Right lung (tissue), 5 donors: ENCODE results near the gene DSCAM. TPM values are rescaled to one million over a fixed set of nuclear protein-coding genes. Genes with fewer than 3 reads are reported as not detected.

ENCODE experiments used
- DNase-seq, 2 donors: peaks; one replicate each; pipeline ENCODE4 v3.0.0-alpha.2; 2013
- polyA plus RNA-seq, 5 donors: library from polyadenylated mRNA; unstranded; fragments of 120-200 nt; gene quantifications; one replicate each; pipeline versions ENCODE4 v1.2.1 to v1.2.3, GENCODE V29; 2013; ENCODE audit warnings: inconsistent platforms in 1 of 5, low replicate concordance in 1 of 5; ENCODE audit not compliant: insufficient read length in 5 of 5, insufficient read depth in 1 of 5

Gene DSCAM
- polyA plus RNA-seq, 5 donors, result 0.03 to 0.23 (median 0.10) TPM

DNA sequence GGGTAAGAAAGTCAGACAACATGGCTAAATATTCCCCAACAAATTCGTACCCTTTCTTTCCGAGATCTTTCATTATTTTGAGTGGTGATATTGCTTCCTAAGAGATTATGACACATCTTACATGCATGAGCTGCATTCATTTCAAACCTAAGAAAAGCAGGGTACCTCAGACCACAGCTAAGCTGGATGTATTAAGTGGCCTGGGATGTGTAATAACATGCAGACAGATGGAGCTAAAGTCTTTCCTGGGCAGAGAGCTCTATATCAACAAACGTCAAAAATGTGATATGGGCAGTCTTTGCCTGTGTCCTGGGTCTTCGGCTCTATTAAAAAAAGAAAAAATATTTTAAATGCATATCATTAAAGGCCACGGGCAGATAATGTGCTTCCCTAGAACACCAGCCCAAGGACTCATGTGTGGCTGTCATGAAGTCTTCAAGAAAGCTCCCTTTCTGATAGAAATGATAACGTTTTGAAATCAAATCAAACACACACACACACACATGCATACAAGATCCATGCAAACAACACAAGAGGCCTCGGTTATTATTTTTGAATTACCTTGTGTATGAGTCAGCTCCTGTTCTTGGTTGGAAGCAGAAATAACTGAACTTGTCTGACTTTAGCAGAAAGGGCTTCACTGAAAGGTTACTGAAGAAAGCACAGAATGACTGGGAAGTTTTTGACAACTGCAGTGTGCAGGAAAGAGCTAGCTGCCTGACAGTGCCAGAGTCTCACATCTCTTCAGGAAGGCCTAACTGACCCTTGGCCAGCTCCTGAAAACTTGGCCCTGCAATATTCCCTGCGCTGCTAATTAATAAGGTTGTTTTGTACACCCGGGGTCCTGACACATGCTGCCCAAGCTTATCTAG, 231.2 kb downstream of the DSCAM start:
- no peak for DNase-seq

DNA sequence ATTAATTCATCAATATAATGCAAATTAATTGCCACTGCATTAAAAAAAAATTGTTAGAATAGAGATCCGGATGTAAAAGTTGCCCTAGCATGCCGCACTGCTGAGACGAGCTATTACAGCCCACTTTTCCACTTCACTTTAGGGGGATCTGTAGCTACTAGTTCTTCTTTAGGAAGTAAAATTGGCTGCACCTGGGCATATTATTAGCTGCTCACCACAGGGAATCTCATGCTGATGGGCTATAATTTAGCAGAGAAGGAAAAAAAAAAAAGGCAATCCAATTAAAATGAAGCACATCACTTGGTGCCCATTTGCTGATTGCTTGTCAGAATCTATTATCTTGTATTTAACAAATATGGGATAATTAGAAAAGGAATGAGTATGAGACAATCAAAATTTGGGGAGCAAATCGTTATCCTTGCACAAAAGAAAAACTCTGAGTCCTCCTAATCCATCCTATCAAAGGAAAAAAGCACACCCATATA, 233.4 kb downstream of the DSCAM start:
- no peak for DNase-seq

DNA sequence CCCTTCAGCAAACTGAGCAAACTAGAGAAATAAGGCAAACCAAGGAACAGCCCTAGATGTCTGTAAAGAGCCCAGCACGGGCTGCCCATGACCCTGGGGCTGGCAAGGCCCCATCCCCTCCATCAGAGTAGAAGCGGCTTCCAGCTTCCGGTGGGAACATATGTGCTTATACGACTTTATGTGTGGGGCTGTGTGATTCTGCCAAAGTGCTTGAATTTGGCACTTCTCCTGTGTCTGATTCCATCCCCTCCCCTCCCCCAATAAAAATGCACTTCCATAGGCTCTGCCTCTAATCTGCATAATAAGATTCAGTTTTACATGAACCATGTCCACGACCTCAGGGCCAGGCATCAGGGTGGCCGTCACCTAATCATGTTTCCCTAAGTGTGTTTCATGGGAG, 236.6 kb downstream of the DSCAM start:
- DNase-seq, result peak in 1 of 2 donors; percentile 9

DNA sequence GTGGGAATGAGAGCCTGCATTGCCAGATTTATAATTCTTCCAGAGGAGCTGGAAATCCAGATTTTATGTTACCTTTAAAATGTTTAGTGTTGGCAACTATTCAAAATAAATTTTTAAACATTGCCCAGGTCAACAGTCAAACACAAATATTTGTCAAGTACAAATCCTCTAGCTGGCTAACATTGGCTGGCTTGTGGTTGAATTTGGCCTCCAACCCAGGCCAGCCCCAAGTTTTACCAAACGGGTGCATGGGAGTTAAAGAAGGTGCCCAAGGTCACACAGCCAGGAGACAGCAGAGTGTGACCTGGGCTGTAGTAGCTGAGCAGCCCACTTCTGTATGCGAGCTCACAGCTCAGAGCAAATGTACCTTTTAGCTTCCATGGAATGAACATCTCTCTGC, 240.6 kb downstream of the DSCAM start:
- DNase-seq, result no peak

DNA sequence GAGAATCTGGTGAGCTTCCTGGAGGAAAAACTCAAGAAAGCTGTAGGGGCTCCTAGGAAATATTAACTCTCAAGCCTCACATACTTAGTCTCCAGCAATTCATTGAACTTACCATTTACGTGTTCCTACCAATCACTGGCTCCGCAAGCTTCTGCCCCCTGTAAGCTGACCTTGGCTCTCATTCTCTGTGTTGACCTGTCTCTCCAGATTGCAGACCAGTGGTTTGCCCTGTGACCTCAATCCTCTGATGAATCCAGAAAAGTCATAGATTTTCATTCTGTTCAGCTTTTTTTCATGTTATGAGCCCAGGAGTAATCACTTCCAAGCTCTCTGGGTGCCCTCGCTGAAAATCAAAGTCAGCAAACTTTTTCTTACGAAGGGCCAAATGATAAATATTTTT, 241.9 kb downstream of the DSCAM start:
- DNase-seq, result no peak

DNA sequence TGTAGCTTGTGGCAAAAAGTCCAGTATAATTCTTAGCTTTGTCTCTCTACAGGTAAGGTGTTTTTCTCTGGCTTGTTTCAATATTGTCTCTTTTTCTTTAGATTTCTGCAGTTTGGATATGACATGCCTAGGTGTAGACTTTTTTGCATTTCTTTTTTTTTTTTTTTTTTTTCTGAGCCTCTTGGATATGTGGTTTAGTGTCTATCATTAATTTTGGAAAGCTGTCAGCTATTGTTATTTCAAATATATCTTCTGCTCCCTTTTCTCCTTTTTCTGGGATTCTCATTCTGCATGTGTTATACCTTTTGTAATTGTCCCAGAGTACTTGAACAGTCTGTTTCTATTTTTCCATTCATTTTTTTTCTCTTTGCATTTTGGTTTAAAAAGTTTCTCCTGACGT, 243.2 kb downstream of the DSCAM start:
- DNase-seq, result no peak

DNA sequence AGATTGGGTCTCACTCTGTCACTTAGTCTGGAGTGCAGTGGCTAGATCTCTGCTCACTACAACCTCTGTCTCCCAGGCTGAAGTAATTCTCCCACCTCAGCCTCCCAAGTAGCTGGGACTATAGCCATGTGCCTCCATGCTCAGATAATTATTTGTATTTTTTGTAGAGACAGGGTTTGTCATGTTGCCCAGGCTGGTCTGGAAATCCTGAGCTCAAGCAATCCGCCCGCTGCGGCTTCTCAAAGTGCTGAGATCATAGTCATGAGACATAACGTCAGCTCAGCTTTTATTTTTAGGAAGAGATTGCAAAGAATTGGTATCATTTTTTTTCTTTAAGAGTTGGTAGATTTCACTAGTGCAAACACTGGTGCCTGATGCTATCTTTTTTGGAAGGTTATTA, 244.9 kb downstream of the DSCAM start:
- no peak for DNase-seq

DNA sequence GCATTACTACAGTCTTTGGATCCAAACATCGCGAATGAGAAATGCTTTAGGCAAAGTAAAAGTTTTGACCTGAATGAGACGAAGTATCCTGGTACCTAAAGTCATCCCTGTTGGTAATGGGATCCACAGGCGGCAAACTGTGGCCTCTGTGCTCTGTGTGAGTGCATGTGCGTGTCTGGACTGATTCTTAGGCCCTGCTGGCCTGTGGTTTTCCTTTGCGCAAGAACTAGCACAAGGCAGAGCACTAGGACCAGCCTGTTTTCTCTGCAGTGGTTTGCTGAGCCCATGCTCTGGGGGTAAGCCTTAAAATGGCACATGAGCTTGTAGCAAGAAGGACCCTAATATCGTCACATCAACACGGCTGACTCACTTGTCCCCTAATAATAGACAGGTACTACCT, 251.2 kb downstream of the DSCAM start:
- DNase-seq, result no peak

DNA sequence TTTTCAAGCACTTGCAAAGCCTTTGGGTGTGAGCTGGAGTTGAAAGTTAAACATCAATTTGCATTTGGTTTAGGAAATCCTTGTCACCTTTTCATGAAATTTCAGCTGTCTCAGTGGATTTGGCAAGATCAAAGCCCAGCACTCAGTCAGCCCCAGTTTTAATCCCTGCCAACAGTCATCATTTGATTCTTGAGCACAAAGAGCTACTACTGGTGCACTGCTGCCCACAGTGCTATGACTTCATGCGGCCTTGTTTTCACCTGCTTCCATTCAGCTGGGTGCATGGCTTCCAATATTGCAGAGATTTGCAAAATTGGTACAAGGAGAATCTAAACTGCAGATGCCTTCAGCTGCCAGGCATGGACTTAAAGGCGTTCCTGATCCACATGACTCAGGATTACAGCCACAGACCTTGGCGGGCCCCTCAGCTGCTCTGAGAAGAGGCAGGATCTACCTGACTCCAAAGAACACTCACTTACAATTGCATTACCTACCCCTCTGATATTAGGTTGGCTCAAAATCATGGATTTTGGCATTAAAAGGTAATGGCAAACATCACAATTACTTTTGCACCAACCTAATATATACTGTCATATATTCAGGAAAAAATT, 259.1 kb downstream of the DSCAM start:
- no peak for DNase-seq

DNA sequence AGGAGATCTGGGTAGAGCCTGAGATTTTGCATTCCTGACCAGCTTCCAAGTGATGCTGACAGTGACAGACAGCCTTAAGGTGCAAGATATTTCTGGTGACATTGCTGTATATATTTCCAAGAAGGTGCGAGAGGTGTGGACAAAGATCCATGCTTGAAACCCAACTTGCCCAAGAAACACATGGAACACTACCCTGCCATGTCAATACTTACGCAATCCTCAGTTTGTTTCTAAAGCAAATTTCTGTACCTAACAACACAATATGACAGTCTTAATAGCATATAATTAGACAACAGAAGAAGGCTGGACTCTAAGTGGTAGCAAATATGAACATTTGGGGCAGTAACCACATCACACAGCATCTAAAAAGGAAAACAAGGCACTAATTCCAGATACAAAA, 260.4 kb downstream of the DSCAM start:
- DNase-seq, result no peak

DNA sequence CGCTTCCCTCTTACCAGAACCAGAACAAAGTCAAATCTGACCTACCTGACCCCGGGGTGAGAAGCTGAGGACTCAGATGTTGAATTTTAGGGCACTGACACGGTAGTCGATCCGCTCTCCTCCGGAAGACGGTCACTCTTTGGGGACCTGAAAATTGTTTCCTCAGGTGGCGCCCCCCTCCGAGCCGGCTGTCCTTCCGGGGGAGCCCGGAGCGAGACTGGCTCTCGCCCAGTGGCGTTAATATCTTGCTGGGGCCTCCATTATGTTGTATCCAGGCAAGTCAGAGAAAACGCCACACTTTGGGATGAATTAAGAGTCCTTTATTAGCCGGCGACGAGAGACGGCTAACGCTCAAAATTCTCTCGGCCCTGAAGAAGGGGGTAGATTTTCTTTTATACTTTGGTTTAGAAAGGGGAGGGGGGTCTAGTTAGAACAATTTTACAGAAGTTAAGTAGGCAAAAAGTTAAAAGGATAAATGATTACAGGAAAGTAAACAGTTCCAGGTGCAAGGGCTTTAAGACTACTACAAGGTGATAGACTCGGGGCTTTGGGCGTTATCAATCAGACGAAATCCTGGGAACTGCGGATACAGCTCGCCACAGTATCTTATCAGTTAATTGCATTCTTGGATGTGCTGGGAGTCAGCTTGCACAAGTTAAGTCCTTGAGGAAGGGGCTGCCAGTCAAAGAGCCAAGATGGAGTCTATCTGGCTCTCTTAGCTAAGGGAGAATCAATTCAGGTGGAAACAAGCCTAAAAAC, 269.5 kb downstream of the DSCAM start:
- DNase-seq, result no peak

DNA sequence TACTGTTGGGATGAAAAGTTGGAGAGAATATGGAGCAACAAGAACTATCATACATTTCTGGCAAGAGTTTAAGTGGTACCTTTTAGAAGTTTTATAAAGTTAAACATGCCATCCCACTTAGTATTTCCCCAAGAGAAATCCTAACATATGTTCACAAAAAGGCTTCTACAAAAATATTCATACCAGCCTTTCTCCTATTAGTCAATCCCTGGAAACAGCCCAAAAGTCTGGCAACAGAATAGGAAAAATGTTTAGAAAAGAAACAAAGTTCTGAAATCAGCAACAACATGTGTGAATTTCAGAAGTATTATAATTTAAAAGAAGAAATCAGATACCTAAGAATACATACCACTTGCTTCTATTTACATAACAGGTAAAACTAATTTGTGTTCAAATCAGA, 271.0 kb downstream of the DSCAM start:
- no peak for DNase-seq

DNA sequence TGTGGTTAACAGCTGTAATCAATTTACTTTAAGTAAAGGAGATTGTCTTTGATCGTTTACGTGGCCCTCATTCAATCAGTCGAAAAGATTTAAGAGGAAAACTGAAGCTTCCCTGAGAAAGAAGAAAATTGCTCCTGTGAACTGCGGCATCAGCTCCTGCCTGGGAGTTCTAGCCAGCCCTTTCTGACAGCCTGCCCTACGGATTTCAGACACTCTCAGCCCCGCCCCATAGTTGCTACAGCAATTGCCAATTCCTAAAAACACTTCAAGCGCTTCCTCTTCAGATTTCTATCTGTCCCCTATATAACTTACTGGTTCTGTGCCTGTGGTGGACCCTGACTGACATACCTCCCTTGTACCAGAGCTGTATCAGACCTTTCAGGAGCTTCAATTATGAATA, 277.6 kb downstream of the DSCAM start:
- no peak for DNase-seq

DNA sequence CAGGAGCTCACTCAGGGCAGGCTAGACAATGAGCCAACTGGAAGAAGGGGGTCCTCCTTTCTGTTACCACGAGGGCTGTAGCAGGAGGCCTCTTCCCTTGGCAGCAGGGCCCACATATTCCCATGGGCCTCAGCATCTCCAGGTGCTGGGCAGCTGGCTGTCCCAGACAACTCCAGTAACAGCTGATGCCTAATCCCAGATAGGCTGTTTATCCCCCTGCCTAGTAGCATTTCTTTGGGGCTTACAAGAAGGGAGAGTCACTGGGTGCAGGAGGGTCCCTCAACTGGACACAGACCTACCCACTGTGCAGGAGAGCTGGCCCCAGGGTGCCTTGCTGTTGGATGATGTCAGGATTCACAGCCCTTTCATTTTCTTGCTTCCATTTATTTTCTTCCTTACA, 278.2 kb downstream of the DSCAM start:
- DNase-seq, result no peak

DNA sequence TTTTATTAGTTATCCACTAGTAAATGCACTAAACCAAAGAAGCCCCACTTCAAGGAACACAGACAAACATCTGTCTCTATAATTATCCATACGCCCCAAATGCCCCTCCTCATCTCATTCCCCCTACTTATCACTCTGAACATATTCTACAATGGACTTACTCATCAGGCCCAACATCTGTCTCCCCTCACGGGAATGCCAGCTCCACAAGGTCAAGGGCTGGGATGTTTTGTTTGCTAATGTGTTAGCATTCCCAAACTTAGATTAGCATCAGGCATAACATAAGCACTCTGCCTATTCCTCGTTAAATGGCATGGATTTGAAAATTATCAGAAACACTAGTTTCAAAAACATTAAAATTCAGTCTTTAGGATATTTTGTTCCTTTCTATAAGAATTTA, 279.5 kb downstream of the DSCAM start:
- DNase-seq, result no peak

DNA sequence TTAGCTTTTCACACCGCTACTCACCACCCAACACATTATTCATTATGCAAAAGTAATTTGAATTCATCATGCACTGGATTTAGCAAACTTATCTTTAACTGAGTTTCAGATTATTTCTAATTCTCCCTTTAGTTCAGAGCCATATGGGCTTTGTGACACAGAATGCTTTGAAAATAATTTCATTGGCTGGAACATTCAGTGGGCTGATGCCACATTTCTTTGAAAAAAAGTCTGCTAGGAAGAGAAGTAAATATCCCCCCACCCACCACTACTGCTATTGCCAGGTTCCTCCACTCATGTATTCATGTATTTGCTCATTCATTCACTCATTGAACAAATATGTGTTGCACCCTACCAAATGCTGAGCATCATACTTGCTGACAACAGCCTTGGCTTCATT, 280.5 kb downstream of the DSCAM start:
- no peak for DNase-seq

DNA sequence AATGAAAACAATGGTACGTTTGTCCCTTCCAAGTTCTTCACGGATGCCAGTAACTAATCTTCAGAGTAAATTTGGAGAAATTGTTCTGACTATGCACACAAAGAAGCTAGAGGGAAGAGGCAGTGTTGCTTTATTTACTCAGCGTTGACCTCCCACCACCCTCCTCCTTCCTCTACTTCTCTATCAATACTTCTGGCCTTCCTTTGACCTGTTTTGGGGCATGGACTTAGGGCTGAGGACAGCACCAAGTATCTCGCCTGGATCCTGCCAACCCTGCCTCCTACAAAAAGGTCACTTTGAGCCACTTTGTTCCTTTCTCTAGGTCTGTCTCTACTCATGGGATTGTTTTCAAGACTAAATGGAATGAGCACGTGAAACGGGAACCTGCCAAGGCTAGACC, 282.6 kb downstream of the DSCAM start:
- no peak for DNase-seq

DNA sequence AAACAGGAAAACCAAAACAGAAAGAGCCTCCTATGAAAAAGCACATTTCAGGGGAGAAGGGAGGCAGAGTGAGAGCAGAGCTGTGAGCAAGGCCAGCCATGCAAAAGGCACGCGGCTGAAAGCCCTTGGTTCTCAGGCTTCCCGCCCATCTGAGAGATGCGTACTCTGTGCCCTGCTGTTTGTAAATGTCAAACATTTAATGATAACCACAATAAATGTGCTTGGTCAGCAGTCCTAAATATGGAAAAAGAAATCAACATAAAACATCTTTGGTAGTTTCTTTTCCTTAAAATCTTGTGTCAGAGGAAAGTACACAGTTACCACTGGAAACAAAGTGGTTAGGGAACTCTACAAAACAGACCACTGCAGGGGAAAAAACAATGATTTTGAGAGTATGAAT, 283.1 kb downstream of the DSCAM start:
- no peak for DNase-seq

DNA sequence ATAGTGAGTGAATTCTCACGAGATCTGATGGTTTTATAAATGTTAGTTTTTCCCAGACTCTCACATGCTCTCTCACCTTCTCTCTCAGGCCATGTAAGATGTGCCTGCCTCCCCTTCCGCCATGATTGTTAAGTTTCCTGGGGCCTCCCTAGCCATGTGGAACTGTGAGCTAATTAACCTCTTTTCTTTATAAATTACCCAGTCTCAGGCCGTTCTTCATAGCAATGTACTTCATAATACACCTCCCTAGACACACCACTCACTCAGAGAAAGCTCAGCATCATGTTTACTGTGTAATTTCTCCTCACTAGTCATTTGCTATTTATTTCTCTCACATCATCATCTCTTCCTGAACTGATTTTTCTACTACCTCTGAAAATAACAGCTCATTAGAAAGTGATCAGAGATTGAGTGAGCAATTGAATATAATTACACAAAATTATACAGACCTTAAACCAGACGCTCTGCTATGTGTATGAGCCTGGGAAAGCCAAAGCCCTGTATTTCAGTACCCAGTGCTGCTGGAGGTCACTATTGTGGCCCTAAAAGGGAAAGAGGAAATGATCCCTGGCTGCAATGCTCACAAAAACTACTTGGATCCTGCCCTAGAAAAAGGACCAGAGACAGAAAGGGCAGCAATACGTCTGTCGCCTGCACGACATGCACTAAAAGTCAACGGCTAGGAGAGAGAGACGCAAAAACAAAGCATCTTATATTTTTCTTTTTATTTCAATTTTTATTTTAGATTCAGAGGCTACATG, 284.5 kb downstream of the DSCAM start:
- DNase-seq, result no peak

DNA sequence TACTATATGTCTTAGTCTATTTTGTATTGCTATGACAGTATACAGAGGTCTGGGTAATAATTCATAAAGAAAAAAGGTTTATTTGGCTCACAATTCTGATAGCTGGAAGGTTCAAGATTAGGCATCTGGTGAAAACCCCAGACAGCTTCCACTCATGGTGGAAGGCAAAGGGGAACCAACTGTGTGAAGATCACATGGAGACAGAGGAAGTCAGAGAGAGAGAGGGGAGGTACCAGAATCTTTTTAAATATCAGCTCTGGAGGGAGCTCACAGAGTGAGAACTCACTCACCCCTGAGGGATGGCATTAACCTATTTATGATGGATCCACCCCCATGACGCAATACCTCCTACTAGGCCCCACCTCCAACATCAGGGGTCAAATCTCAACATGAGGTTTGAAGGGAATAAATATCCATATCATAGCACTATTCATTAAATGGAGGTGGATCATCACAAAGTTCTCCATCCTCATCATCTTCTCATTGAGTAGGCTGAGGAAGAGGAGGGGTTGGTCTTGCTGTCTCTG, 290.5 kb downstream of the DSCAM start:
- no peak for DNase-seq

DNA sequence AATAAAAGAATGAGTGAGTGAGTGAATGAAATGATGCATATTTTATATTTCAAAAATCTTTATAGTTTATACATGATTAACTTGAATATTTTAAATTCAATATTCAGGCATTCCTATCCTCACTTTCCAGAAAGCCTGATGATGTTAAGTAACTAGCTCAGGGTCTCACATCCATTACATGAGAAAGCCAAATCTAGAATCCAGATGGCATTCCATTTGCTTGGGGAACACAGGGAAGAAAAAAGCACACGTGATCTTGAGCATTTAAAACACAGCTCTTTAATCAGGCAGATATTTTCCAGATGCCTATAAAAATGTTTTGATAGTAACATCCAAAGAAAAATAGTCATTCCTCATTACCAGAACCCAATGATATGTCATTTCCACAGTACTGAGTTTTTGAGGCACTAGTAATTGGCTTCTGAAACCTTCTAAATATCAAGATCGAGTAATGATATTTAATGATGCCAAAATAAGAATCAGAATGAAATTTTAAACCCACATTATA, 291.9 kb downstream of the DSCAM start:
- no peak for DNase-seq

DNA sequence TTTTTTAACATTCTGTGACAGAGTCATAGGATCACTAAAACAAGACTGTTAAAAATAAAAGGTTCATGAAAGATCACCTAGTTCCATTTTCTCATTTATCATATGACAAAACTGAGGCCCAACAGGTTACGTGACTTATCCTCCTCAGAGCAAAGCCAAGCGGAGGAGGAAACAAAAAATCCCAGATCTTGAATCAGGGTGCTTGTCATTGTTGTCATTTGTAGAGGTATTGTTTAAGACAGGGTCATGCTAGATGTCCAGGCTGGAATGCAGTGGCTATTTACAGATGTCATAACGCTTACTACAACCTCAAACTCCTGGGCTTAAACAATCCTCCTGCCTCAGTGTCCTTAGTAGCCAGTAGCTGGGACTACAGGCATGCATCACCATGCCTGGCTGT, 293.2 kb downstream of the DSCAM start:
- DNase-seq, result no peak
